HepG2 (cell line): ENCODE measurements around the gene RHOV. TPM values are rescaled to one million over a fixed set of nuclear protein-coding genes. Genes with fewer than 3 reads are reported as not detected.

ENCODE experiments used
- ATAC-seq: fragments of 200-7000 bp; cut with Tn5 transposase; 3 replicates; pipeline ENCODE4 v1.9.1; 2020; ENCODE audit warnings: mild to moderate bottlenecking, moderate library complexity
- BruUV-seq: library from RNA; stranded (reverse); fragments of 400-500 nt; replicated peaks from 2 replicates; lab custom pipeline; 2021; lab: Mats Ljungman, UMichigan
- CTCF ChIA-PET: fragments of 300-600 bp; formaldehyde crosslinking; extraction: SDS; loops from one replicate; lab custom pipeline; 2021; ENCODE audit warnings: low total read pairs, inconsistent platforms, low intra/inter-chr PET ratio; lab: Yijun Ruan, JAX
- POLR2A ChIA-PET: fragments of 350-600 bp; sonication (Branson Sonifier 250); formaldehyde crosslinking; loops from one replicate; lab custom pipeline; 2020; ENCODE audit warnings: antibody characterized with exemption, inconsistent platforms; lab: Yijun Ruan, JAX
- DNase-seq: peaks from one replicate; pipeline ENCODE4 v3.0.0-alpha.2; 2015; ENCODE audit warnings: low spot score
- FAIRE-seq: peaks from 3 replicates; lab custom pipeline; 2011; peaks lifted over from hg19 to GRCh38; lab: Jason Lieb, UNC
- H2AFZ ChIP-seq: one replicate; pipeline ENCODE4 v1.6.1; 2011; ENCODE audit warnings: low read length, inconsistent platforms
- H3K27ac ChIP-seq: fragments of 300-600 bp; 3 replicates; pipeline ENCODE4 v1.8.0; 2011; ENCODE audit warnings: mixed run types, mild to moderate bottlenecking, mixed read lengths, low read length, inconsistent platforms; ENCODE audit not compliant: insufficient read depth; ENCODE audit errors: extremely low read length
- H3K27me3 ChIP-seq, 2 experiments: fragments of 200-600 bp in 1 of 2; 2 replicates in 1 of 2; 3 replicates in 1 of 2; pipeline versions ENCODE4 v1.6.0 to v1.8.0; 2011; ENCODE audit warnings: low read length in 2 of 2, mild to moderate bottlenecking in 2 of 2, moderate library complexity in 2 of 2, inconsistent platforms in 1 of 2; ENCODE audit not compliant: insufficient read depth in 2 of 2, control insufficient read depth in 1 of 2
- H3K36me3 ChIP-seq, 2 experiments: fragments of 200-600 bp in 1 of 2; replicated peaks in 1 of 2; 2 replicates in 1 of 2; 3 replicates in 1 of 2; pipeline versions ENCODE4 v1.5.1 to v1.8.0; 2011; ENCODE audit warnings: low read length in 2 of 2, inconsistent platforms in 1 of 2; ENCODE audit not compliant: insufficient read depth in 2 of 2, control insufficient read depth in 1 of 2
- H3K4me1 ChIP-seq: 2 replicates; pipeline ENCODE4 v1.5.1; 2012; ENCODE audit warnings: low read length, inconsistent platforms; ENCODE audit not compliant: insufficient read depth
- H3K4me2 ChIP-seq: 2 replicates; pipeline ENCODE4 v1.6.0; 2011; ENCODE audit warnings: low read depth, low read length, inconsistent platforms
- H3K4me3 ChIP-seq, 3 experiments: fragments of 200-600 bp in 1 of 3; sonication (generic), shearing (Covaris generic) in 1 of 3; replicated peaks in 1 of 3; 2 replicates each; pipeline ENCODE4 v1.5.1; 2011 to 2016; ENCODE audit warnings: low read length in 3 of 3, inconsistent platforms in 2 of 3, low read depth in 2 of 3, mild to moderate bottlenecking in 2 of 3, control low read depth in 1 of 3, mixed read lengths in 1 of 3; ENCODE audit not compliant: insufficient read depth in 1 of 3
- H3K79me2 ChIP-seq: one replicate; pipeline ENCODE4 v1.6.1; 2011; ENCODE audit warnings: low read length, inconsistent platforms; ENCODE audit not compliant: insufficient read depth
- H3K9ac ChIP-seq: 2 replicates; pipeline ENCODE4 v1.6.0; 2011; ENCODE audit warnings: mild to moderate bottlenecking, low read depth, low read length, inconsistent platforms; ENCODE audit not compliant: insufficient read depth
- H3K9me3 ChIP-seq: 2 replicates; pipeline ENCODE4 v1.5.1; 2012; ENCODE audit warnings: mild to moderate bottlenecking, low read length
- H4K20me1 ChIP-seq: 2 replicates; pipeline ENCODE4 v1.6.0; 2011; ENCODE audit warnings: inconsistent platforms, mild to moderate bottlenecking, low read length, moderate library complexity; ENCODE audit not compliant: insufficient read depth
- ARNT ChIP-seq: fragments of 450-650 bp; IDR thresholded peaks from 2 replicates; pipeline ENCODE4 v1.6.1; 2017
- ARNTL ChIP-seq: sonication (generic); formaldehyde crosslinking; IDR thresholded peaks from 2 replicates; pipeline ENCODE4 v1.4.0; 2020; ENCODE audit warnings: mild to moderate bottlenecking, missing genetic modification reagents
- DNMT3B ChIP-seq: conservative IDR thresholded peaks from 2 replicates; pipeline ENCODE4 v1.6.1; 2016; ENCODE audit warnings: missing biosample characterization, control low read depth
- FOXJ3 ChIP-seq: sonication (generic); formaldehyde crosslinking; IDR thresholded peaks from 2 replicates; pipeline ENCODE4 v1.4.0; 2020; ENCODE audit warnings: missing genetic modification reagents, mild to moderate bottlenecking, borderline replicate concordance
- HES4 ChIP-seq: sonication (generic); formaldehyde crosslinking; IDR thresholded peaks from 2 replicates; pipeline ENCODE4 v1.9.0; 2021; ENCODE audit warnings: mild to moderate bottlenecking, missing genetic modification reagents, borderline replicate concordance
- HMGXB4 ChIP-seq, 2 experiments: sonication (generic) in 1 of 2; formaldehyde crosslinking in 1 of 2; IDR thresholded peaks; 2 replicates each; pipeline versions ENCODE4 v1.4.0 to v1.6.1; 2018 to 2020; ENCODE audit warnings: missing genetic modification reagents in 2 of 2, borderline replicate concordance in 1 of 2, low read depth in 1 of 2, mild to moderate bottlenecking in 1 of 2, missing biosample characterization in 1 of 2
- HOXD1 ChIP-seq: sonication (generic); formaldehyde crosslinking; IDR thresholded peaks from 2 replicates; pipeline ENCODE4 v1.5.0; 2020; ENCODE audit warnings: missing genetic modification reagents
- JUNB ChIP-seq: sonication (generic); formaldehyde crosslinking; IDR thresholded peaks from 2 replicates; pipeline ENCODE4 v1.8.0; 2022; ENCODE audit warnings: missing genetic modification reagents, mild to moderate bottlenecking, borderline replicate concordance
- MIER3 ChIP-seq: IDR thresholded peaks from 2 replicates; pipeline ENCODE4 v1.6.1; 2016; ENCODE audit warnings: missing compliant biosample characterization, borderline replicate concordance
- MTA3 ChIP-seq: sonication (generic); formaldehyde crosslinking; IDR thresholded peaks from 2 replicates; pipeline ENCODE4 v1.4.0; 2020; ENCODE audit warnings: missing genetic modification reagents
- PAF1 ChIP-seq: IDR thresholded peaks from 2 replicates; pipeline ENCODE4 v1.6.1; 2016; ENCODE audit warnings: missing genetic modification reagents, missing compliant biosample characterization
- SMAD3 ChIP-seq: sonication (generic); formaldehyde crosslinking; IDR thresholded peaks from 2 replicates; pipeline ENCODE4 v1.4.0; 2020; ENCODE audit warnings: missing genetic modification reagents
- ZFP36L2 ChIP-seq: sonication (generic); formaldehyde crosslinking; IDR thresholded peaks from 2 replicates; pipeline ENCODE4 v1.4.0; 2020; ENCODE audit warnings: missing genetic modification reagents
- ZFX ChIP-seq: sonication (generic); formaldehyde crosslinking; IDR thresholded peaks from 2 replicates; pipeline ENCODE4 v1.4.0; 2020; ENCODE audit warnings: mild to moderate bottlenecking, low read depth, missing genetic modification reagents, moderate library complexity
- ZNF274 ChIP-seq: sonication (generic); formaldehyde crosslinking; IDR thresholded peaks from 2 replicates; pipeline ENCODE4 v1.5.1; 2020; ENCODE audit warnings: mild to moderate bottlenecking, missing genetic modification reagents
- ZNF275 ChIP-seq: sonication (generic); formaldehyde crosslinking; IDR thresholded peaks from 2 replicates; pipeline ENCODE4 v1.8.0; 2022; ENCODE audit warnings: missing genetic modification reagents, mild to moderate bottlenecking, inconsistent platforms, borderline replicate concordance
- ZNF343 ChIP-seq: sonication (generic); formaldehyde crosslinking; IDR thresholded peaks from 2 replicates; pipeline ENCODE4 v1.4.0; 2020; ENCODE audit warnings: mild to moderate bottlenecking, missing genetic modification reagents
- ZNF430 ChIP-seq: sonication (generic); formaldehyde crosslinking; IDR thresholded peaks from 2 replicates; pipeline ENCODE4 v1.9.0; 2021; ENCODE audit warnings: mild to moderate bottlenecking, missing genetic modification reagents
- ZNF432 ChIP-seq: sonication (generic); formaldehyde crosslinking; IDR thresholded peaks from 2 replicates; pipeline ENCODE4 v1.5.0; 2020; ENCODE audit warnings: missing genetic modification reagents, mild to moderate bottlenecking, borderline replicate concordance
- ZNF800 ChIP-seq: sonication (generic); formaldehyde crosslinking; IDR thresholded peaks from 2 replicates; pipeline ENCODE4 v1.4.0; 2020; ENCODE audit warnings: missing genetic modification reagents
- WGBS: methylation state at CpG from one replicate; pipeline ENCODE4 v1.1.6; 2017; ENCODE audit warnings: low lambda C conversion rate; 5-methylcytosine and 5-hydroxymethylcytosine counted together
- in situ Hi-C: cut with HindIII; loops from 2 replicates; pipeline ENCODE4 v1.10.0; 2017; ENCODE audit warnings: low pct_unique_long_range_greater_than_20kb; ENCODE audit not compliant: extremely low pct_ligation_motif_present
- intact Hi-C: fragments of 100-400 bp; cut with micrococcal nuclease; formaldehyde crosslinking; loops from one replicate; pipeline ENCODE4 v1.10.0; 2022; ENCODE audit not compliant: unreplicated experiment
- polyA plus RNA-seq, 8 experiments: library from polyadenylated mRNA; depleted of rRNA in 3 of 8; stranded (reverse) in 7 of 8; unstranded in 1 of 8; fragments of >200 nt; fragmentation: Illumina TruSeq in 4 of 8; extraction: Trizol in 4 of 8; gene quantifications; 2 replicates each; pipeline versions ENCODE4 v1.2.1 to v1.2.3, GENCODE V29; 2011 to 2016; ENCODE audit warnings: low read depth in 4 of 8, missing spikeins in 1 of 8, mixed read lengths in 1 of 8; ENCODE audit not compliant: insufficient read depth in 1 of 8
- total RNA-seq, 5 experiments: library from RNA; depleted of rRNA; stranded (reverse); fragments of >200 nt; fragmentation: Illumina TruSeq; extraction: Trizol; gene quantifications; 2 replicates each; pipeline ENCODE4 v1.2.3, GENCODE V29; 2016; ENCODE audit warnings: low read depth in 1 of 5

The RHOV gene
- total and polyA plus RNA-seq, 2 of the 13 experiments (the other 11 are each of a cell fraction or from before 2014, with no cell fraction given), result 0.17 to 0.18 TPM

- Histone ChIP-seq H3K4me2 (peak within 1 kb of the TSS; percentile 98), H2AFZ (peak within 1 kb of the TSS; percentile 60), H4K20me1 (no peaks in the 10 kb centered on the region), H3K9ac (peak within 1 kb of the TSS; percentile 38; the same call in 1 of the 2 replicates), H3K4me3 (peak within 1 kb of the TSS; percentile 37 to 73 (median 51)), H3K79me2 (no peaks in the 10 kb centered on the region), H3K4me1 (peaks cover 48% of the 10 kb centered on the region), H3K27me3 (peaks cover 4 to 17% of the 10 kb centered on the region in 2 experiments; a peak in 3 of 5 replicates), H3K27ac (no peak within 1 kb of the TSS), H3K9me3 (no peaks in the 10 kb centered on the region), H3K36me3 (no peaks in the 10 kb centered on the region)
- WGBS, result 67% methylated on average over 10 of the region's 89 CpGs
- CTCF ChIA-PET, result no interaction called here
- no TSS peak for BruUV-seq
- in situ Hi-C loops, result no loop called here
- POLR2A ChIA-PET, result interaction anchor here (0.9 kb wide), 1 partner anchor 51 kb away, joined by 3 read pairs; the partner anchor contains the start of gene VPS18
- DNase-seq (no peak), FAIRE-seq (no peak), ATAC-seq (peak; percentile 15; the same call in 2 of the 3 replicates)
- intact Hi-C loops, result no loop called here
- TF ChIP-seq FOXJ3 (CRISPR knock-in tag) (no peak), ZNF275 (CRISPR knock-in tag) (no peak), JUNB (CRISPR knock-in tag) (no peak), PAF1 (no peak), ZNF430 (CRISPR knock-in tag) (no peak), HOXD1 (CRISPR knock-in tag) (no peak), ARNT (no peak), SMAD3 (CRISPR knock-in tag) (no peak), ZNF800 (CRISPR knock-in tag) (0 out of 2 replicates have a peak, but pooled peaks have one; percentile 20), ZNF432 (CRISPR knock-in tag) (no peak), HES4 (CRISPR knock-in tag) (no peak), ZNF274 (no peak), ZFX (CRISPR knock-in tag) (peak; percentile 32; the same call in 1 of the 2 replicates), ZFP36L2 (CRISPR knock-in tag) (no peak), ARNTL (CRISPR knock-in tag) (no peak), MTA3 (CRISPR knock-in tag) (no peak), DNMT3B (CRISPR knock-in tag) (no peak), MIER3 (CRISPR knock-in tag) (no peak), ZNF343 (CRISPR knock-in tag) (no peak), HMGXB4 (CRISPR knock-in tag; IDR thresholded peaks at IDR 0.05; ENCODE audit: borderline replicate concordance in 1 of 2, low read depth in 1 of 2) (no peak)
These were observed 29.9 kb downstream of the RHOV start, which contains the start of gene SPINT1 for GRCh38 chr15:40843885-40844695. Gene SPINT1, plus strand, starts transcription at chr15:40844048. Its CDS starts 507 bp downstream, at chr15:40844555.
